ENCODE measurements around the gene FOXN3. TPM values are rescaled to one million over a fixed set of nuclear protein-coding genes. Genes with fewer than 3 reads are reported as not detected.

The FOXN3 gene
- total RNA-seq, 1 experiment from 2014 or later: 45.8 TPM

- no peak for DNase-seq
- no peaks in the 10 kb centered on the region for H3K9me3 ChIP-seq (replicated peaks)
Observed at GRCh38 chr14:89280600-89280999, 136.4 kb downstream of the FOXN3 start.

GRCh38 chr14:89279649-89280232 is 137.3 kb downstream of the FOXN3 start:
- peaks cover 11% of the 10 kb centered on the region; the same call in 1 of the 2 replicates for H3K36me3 ChIP-seq
- peaks cover 3% of the 10 kb centered on the region; the same call in 1 of the 2 replicates for H3K4me1 ChIP-seq
- peak; percentile 11 to 34 for DNase-seq
- H3K9me3 ChIP-seq (replicated peaks): no peaks in the 10 kb centered on the region
- H3K27ac ChIP-seq: no peak overlapping the region
- no peaks in the 10 kb centered on the region for H3K27me3 ChIP-seq
- H3K4me3 ChIP-seq: no peak overlapping the region

More at GRCh38 chr14:89280600-89280999, 136.4 kb downstream of the FOXN3 start:
- H3K4me3 ChIP-seq: no peak overlapping the region
- peaks cover 11% of the 10 kb centered on the region; the same call in 1 of the 2 replicates for H3K36me3 ChIP-seq
- peaks cover 3% of the 10 kb centered on the region; the same call in 1 of the 2 replicates for H3K4me1 ChIP-seq
- H3K27me3 ChIP-seq: no peaks in the 10 kb centered on the region
- H3K27ac ChIP-seq: no peak overlapping the region

- Histone ChIP-seq H3K27me3 (no peaks in the 10 kb centered on the region), H3K9me3 (replicated peaks) (no peaks in the 10 kb centered on the region), H3K4me1 (peaks cover 3% of the 10 kb centered on the region; the same call in 1 of the 2 replicates), H3K27ac (no peak overlapping the region), H3K36me3 (peaks cover 11% of the 10 kb centered on the region; the same call in 1 of the 2 replicates), H3K4me3 (no peak overlapping the region)
- DNase-seq: no peak
Observed at GRCh38 chr14:89277203-89277602, 139.8 kb downstream of the FOXN3 start.

DNA sequence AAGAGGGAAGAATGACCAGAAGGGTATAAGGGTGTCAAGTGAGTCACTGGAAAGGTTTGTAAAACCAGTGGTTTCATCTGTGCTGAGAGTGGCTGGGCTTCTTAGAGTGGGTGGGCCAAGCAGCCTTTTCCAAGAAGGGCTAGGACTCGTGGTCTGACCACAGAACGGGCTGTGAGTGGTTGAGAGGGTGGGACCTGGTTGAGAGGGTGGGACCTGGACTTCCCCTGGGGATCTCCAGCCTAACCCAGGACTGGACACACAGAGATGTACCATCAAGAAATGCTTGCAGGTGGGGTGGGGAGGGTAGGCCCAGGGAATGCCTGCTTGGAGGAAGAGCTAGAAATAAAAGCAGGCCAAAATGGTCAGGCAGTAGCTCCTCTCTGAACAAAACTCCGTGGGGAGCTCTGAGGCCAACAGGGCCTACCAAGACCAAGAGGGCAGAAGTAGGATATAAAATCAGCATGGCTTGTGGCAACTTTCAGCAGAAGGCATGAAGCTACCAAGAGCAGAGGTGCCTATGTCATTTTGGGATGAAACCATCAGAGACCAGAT is 140.5 kb downstream of the FOXN3 start:
- Histone ChIP-seq H3K27me3 (no peaks in the 10 kb centered on the region), H3K4me3 (no peak overlapping the region), H3K9me3 (replicated peaks) (no peaks in the 10 kb centered on the region), H3K27ac (no peak overlapping the region), H3K36me3 (0 out of 2 replicates have a peak, but pooled peaks cover 11% of the 10 kb centered on the region), H3K4me1 (peaks cover 3% of the 10 kb centered on the region; the same call in 1 of the 2 replicates)
- DNase-seq: peak in 1 of 2 experiments; percentile 22

GRCh38 chr14:89270439-89271227 is 146.4 kb downstream of the FOXN3 start:
- no peaks in the 10 kb centered on the region; the same call in 1 of the 2 replicates for H3K36me3 ChIP-seq
- no peaks in the 10 kb centered on the region for H3K4me1 ChIP-seq
- H3K4me3 ChIP-seq: no peak overlapping the region
- no peak for DNase-seq
- H3K27ac ChIP-seq: no peak overlapping the region
- H3K9me3 ChIP-seq (replicated peaks): no peaks in the 10 kb centered on the region
- H3K27me3 ChIP-seq: no peaks in the 10 kb centered on the region

GRCh38 chr14:89269404-89269803 is 147.6 kb downstream of the FOXN3 start:
- Histone ChIP-seq H3K27ac (no peak overlapping the region), H3K4me1 (no peaks in the 10 kb centered on the region), H3K27me3 (no peaks in the 10 kb centered on the region), H3K9me3 (replicated peaks) (no peaks in the 10 kb centered on the region), H3K4me3 (no peak overlapping the region), H3K36me3 (no peaks in the 10 kb centered on the region; the same call in 1 of the 2 replicates)
- no peak for DNase-seq

- Histone ChIP-seq H3K36me3 (no peaks in the 10 kb centered on the region; the same call in 1 of the 2 replicates), H3K27me3 (no peaks in the 10 kb centered on the region), H3K27ac (no peak overlapping the region), H3K4me1 (no peaks in the 10 kb centered on the region), H3K4me3 (no peak overlapping the region), H3K9me3 (replicated peaks) (no peaks in the 10 kb centered on the region)
- DNase-seq: no peak
Observed at GRCh38 chr14:89268514-89268913, 148.5 kb downstream of the FOXN3 start.

DNA sequence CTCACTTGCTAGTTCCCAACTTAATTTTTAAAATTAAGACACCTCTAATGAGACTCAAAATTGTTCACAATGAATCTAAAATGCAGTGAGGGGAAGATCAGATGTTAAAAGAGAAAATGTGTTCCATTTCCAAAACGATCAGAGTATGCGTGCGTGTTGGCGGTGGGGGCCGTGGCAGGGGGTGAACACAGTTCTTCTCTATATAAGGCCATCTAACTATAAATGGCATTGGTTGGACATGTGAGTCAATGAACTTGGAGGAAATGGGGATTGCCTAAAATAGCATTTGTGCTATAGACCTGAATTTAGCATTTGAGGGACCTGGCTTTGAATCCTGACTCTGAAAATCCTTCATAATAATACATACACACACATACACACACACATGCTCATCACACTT is 149.4 kb downstream of the FOXN3 start:
- Histone ChIP-seq H3K27ac (no peak overlapping the region), H3K27me3 (no peaks in the 10 kb centered on the region), H3K36me3 (no peaks in the 10 kb centered on the region; the same call in 1 of the 2 replicates), H3K4me3 (no peak overlapping the region), H3K4me1 (no peaks in the 10 kb centered on the region), H3K9me3 (replicated peaks) (no peaks in the 10 kb centered on the region)
- DNase-seq: no peak

DNA sequence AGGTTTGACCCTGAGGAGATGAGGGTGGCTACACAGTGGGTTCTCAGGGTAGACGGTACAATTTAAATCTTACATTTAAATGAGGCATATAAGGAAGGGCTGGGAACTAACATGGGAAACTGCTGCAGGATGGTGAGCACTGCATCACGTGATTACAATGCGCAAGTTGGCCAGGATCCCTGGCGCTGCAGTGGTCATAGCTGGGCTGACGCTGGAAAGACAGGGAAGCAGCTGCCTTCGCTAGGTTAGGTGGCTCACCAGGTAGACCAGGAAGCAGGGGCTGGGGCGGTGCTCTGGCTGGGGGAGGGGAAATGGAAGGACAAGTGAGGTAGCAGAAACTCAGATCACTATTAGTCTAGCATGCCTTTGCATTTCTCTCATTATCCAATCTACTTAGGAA is 149.9 kb downstream of the FOXN3 start:
- Histone ChIP-seq H3K9me3 (replicated peaks) (no peaks in the 10 kb centered on the region), H3K4me1 (no peaks in the 10 kb centered on the region), H3K36me3 (no peaks in the 10 kb centered on the region; the same call in 1 of the 2 replicates), H3K27me3 (no peaks in the 10 kb centered on the region), H3K4me3 (no peak overlapping the region), H3K27ac (no peak overlapping the region)
- DNase-seq: no peak

- Histone ChIP-seq H3K4me3 (no peak overlapping the region), H3K27me3 (no peaks in the 10 kb centered on the region), H3K27ac (no peak overlapping the region), H3K36me3 (no peaks in the 10 kb centered on the region; the same call in 1 of the 2 replicates), H3K4me1 (no peaks in the 10 kb centered on the region), H3K9me3 (replicated peaks) (no peaks in the 10 kb centered on the region)
- DNase-seq: no peak
Observed at GRCh38 chr14:89266754-89267153, 150.3 kb downstream of the FOXN3 start.

GRCh38 chr14:89265234-89265633 is 151.8 kb downstream of the FOXN3 start:
- H3K4me3 ChIP-seq: no peak overlapping the region
- H3K27me3 ChIP-seq: no peaks in the 10 kb centered on the region
- H3K4me1 ChIP-seq: no peaks in the 10 kb centered on the region
- DNase-seq: no peak
- H3K27ac ChIP-seq: no peak overlapping the region
- H3K9me3 ChIP-seq (replicated peaks): no peaks in the 10 kb centered on the region
- no peaks in the 10 kb centered on the region; the same call in 1 of the 2 replicates for H3K36me3 ChIP-seq

DNA sequence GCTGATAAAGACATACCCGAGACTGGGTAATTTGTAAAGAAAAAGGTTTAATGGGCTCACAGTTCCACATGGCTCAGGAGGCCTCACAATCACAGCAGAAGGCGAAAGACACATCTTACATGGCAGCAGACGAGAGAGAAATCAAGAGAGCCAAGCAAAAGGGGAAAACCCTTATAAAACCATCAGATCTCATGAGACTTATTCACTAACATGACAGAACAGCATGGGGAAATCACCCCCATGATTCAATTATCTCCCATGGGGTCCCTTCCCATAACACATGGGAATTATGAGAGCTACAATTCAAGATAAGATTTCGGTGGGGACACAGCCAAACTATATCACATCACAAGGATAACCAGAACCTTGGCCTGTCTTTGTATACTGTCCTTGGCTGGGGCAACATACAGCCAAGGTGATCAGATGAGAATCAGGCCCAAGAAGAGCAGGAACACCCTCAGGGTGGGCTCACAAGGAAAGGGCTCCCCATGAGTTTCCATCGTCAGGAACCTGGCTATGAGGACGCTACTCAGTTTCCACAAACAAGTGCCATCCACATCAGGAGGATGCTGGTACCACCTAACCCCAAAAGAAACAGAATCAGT is 152.7 kb downstream of the FOXN3 start:
- H3K4me1 ChIP-seq: no peaks in the 10 kb centered on the region
- no peak for DNase-seq
- no peaks in the 10 kb centered on the region for H3K27me3 ChIP-seq
- no peaks in the 10 kb centered on the region for H3K9me3 ChIP-seq (replicated peaks)
- no peak overlapping the region for H3K27ac ChIP-seq
- H3K4me3 ChIP-seq: no peak overlapping the region
- no peaks in the 10 kb centered on the region; the same call in 1 of the 2 replicates for H3K36me3 ChIP-seq

- Histone ChIP-seq H3K4me3 (no peak overlapping the region), H3K4me1 (no peaks in the 10 kb centered on the region), H3K9me3 (replicated peaks) (no peaks in the 10 kb centered on the region), H3K27ac (no peak overlapping the region), H3K27me3 (no peaks in the 10 kb centered on the region), H3K36me3 (no peaks in the 10 kb centered on the region)
- DNase-seq: no peak
Observed at GRCh38 chr14:89262041-89262440, 155.0 kb downstream of the FOXN3 start.

DNA sequence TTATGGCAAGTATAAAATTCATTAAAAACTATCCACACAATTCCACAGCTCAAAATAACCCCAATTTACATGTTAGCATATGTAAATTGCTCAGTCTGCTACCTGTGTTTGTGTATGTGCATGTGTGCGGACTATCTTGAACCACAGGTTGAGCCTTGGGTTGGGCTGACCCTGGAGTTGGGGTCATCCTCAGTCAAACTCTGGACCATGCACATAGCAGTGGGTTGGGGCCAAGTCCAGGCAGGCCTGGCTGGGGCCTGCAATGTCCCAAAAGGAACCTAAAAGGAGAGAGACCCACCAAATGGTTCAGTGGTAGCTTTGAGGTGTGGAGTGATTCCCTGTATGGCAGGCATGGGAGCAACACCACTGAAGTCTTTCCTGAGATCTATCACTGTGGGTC is 156.1 kb downstream of the FOXN3 start:
- Histone ChIP-seq H3K9me3 (replicated peaks) (no peaks in the 10 kb centered on the region), H3K27ac (no peak overlapping the region), H3K4me1 (peaks cover 7% of the 10 kb centered on the region; the same call in 1 of the 2 replicates), H3K27me3 (no peaks in the 10 kb centered on the region), H3K36me3 (no peaks in the 10 kb centered on the region), H3K4me3 (no peak overlapping the region)
- no peak for DNase-seq

Data from SJCRH30 (cell line).